Hepatocyte (in vitro differentiated cells): ENCODE data around the gene ARMH3.
A peak's percentile ranks its signal among the peaks of the same experiment; 100 is the strongest.

Experiments used
- EZH2 ChIP-seq: fragments of 200-600 bp; sonication (generic); IDR thresholded peaks from 2 replicates; pipeline ENCODE4 v1.6.1; 2016; ENCODE audit warnings: antibody characterized with exemption, mild to moderate bottlenecking, borderline replicate concordance
- EZH2phosphoT487 ChIP-seq: fragments of 200-600 bp; sonication (generic); IDR thresholded peaks from one replicate; pipeline ENCODE4 v1.6.1; 2018; ENCODE audit warnings: antibody characterized with exemption, mild to moderate bottlenecking, low read depth, moderate library complexity; ENCODE audit not compliant: unreplicated experiment, severe bottlenecking
- TF ChIP-seq, protein P1 (sequence below): fragments of 200-600 bp; sonication (generic); IDR thresholded peaks from 2 replicates; pipeline ENCODE4 v1.5.1; 2016; ENCODE audit warnings: antibody characterized with exemption, mild to moderate bottlenecking; ENCODE audit not compliant: poor library complexity

DNA sequence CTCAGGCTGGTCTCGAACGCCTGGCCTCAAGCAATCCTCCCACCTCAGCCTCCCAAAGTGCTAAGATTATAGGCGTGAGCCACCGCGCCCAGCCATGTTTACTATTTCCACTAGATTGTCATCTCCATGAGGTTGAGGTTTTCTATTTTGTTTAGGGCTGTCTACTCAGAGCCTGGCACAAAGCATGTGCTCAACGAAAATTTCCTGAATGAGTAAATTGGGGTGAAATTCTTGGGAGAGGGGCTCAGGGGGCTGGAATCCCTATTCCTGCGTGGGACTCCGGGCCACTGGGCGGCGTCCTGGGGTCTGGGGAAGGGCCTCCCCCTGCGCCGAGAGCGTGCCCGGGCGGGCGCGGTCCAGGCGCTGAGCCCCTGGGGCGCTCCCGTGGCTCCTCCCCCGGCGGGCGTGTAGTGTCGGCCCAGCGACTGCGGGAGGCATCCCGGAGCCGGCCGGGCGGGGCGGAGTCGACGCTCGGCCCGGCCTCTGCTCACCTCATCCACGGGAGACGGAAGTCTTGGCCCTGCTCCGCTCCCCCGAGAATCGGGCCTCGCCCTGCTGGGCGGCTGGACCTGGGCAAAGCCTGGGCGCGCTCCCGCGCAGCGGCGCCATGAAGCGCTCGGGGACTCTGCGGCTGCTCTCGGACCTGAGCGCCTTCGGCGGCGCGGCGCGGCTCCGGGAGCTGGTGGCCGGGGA is 9.0 kb upstream of the ARMH3 start, which contains the start of gene HPS6:
- TF ChIP-seq, protein P1, sequence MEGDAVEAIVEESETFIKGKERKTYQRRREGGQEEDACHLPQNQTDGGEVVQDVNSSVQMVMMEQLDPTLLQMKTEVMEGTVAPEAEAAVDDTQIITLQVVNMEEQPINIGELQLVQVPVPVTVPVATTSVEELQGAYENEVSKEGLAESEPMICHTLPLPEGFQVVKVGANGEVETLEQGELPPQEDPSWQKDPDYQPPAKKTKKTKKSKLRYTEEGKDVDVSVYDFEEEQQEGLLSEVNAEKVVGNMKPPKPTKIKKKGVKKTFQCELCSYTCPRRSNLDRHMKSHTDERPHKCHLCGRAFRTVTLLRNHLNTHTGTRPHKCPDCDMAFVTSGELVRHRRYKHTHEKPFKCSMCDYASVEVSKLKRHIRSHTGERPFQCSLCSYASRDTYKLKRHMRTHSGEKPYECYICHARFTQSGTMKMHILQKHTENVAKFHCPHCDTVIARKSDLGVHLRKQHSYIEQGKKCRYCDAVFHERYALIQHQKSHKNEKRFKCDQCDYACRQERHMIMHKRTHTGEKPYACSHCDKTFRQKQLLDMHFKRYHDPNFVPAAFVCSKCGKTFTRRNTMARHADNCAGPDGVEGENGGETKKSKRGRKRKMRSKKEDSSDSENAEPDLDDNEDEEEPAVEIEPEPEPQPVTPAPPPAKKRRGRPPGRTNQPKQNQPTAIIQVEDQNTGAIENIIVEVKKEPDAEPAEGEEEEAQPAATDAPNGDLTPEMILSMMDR: peak; percentile 19
- no peak for TF ChIP-seq EZH2
- no peak for TF ChIP-seq EZH2phosphoT487
